Measurements from ENCODE around the gene PLK5. TPM values are rescaled to one million over a fixed set of nuclear protein-coding genes. Genes with fewer than 3 reads are reported as not detected.
"Not testable (repeated sequence)": the region's sequence is repeated elsewhere in the genome, so short reads cannot be mapped to it uniquely, and the experiment has no call there.

PLK5 gene
- total RNA-seq, 1 donor from 2014 or later = not detected

DNA sequence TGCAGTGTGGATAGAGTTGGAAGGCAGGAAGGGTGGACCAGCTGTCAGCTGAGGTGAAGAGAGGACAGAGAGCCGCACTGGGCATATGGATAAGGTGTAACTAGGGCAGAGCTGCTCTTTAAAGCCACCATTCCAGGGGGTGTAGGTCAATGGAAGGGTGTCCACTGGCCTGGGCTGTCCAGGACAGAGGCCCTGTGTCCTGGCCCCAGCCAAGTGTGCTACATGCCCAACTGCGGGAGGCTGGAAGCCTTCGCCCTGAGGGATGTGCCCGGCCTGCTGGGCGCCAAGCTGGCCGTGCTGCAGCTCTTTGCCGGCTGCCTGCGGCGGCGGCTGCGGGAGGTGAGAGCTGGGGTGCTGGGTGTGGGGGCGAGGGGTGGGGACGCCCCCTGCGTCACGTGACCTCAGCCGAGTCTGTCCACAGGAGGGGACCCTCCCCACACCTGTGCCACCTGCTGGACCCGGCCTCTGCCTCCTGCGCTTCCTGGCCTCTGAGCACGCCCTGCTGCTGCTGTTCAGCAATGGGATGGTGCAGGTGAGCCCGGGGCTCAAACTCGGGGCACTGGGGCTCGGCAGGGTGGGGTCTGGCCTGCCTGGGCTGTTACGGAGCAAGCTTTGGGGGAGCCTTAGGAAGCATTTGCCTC is 9.8 kb downstream of the PLK5 start:
- Histone ChIP-seq H3K9ac (ENCODE audit: low read depth in 1 of 3, low read length in 3 of 3) (no peak overlapping the region), H3K4me1 (ENCODE audit: control insufficient read depth in 3 of 3, insufficient read depth in 3 of 3, low read length in 3 of 3) (no peaks in the 10 kb centered on the region), H3K27ac (ENCODE audit: low read depth, low read length) (no peak overlapping the region), H3K9me3 (ENCODE audit: control insufficient read depth in 3 of 3, low read length in 3 of 3) (no peaks in the 10 kb centered on the region), H3K27me3 (ENCODE audit: control insufficient read depth in 3 of 3, insufficient read depth in 3 of 3, low read length in 3 of 3) (peaks cover 17 to 49% (median 26%) of the 10 kb centered on the region in 3 donors), H3K36me3 (ENCODE audit: control insufficient read depth in 3 of 3, insufficient read depth in 3 of 3, low read length in 3 of 3) (no peaks in the 10 kb centered on the region), H3K4me3 (ENCODE audit: low read length in 3 of 3) (no peak overlapping the region)

DNA sequence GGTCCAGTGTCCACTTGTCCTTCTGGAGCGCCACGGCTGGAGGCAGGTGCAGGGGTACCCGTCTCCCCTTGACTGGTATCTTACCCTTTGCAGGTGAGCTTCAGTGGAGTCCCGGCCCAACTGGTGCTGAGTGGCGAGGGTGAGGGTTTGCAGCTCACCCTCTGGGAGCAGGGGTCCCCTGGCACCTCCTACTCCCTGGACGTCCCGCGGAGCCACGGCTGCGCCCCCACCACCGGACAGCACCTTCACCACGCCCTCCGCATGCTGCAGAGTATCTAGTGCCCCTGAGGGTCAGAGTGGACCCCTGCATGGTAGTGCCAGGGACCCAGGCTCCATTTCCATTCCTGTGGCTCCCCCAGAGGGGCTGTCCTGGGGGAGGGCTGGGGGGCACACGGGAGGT is 11.1 kb downstream of the PLK5 start:
- Histone ChIP-seq H3K36me3 (ENCODE audit: control insufficient read depth in 3 of 3, insufficient read depth in 3 of 3, low read length in 3 of 3) (no peaks in the 10 kb centered on the region), H3K27me3 (ENCODE audit: control insufficient read depth in 3 of 3, insufficient read depth in 3 of 3, low read length in 3 of 3) (peaks cover 14 to 43% (median 16%) of the 10 kb centered on the region in 3 donors), H3K27ac (ENCODE audit: low read depth, low read length) (no peak overlapping the region), H3K4me1 (ENCODE audit: control insufficient read depth in 3 of 3, insufficient read depth in 3 of 3, low read length in 3 of 3) (no peaks in the 10 kb centered on the region), H3K9ac (ENCODE audit: low read depth in 1 of 3, low read length in 3 of 3) (no peak overlapping the region), H3K9me3 (ENCODE audit: control insufficient read depth in 3 of 3, low read length in 3 of 3) (no peaks in the 10 kb centered on the region), H3K4me3 (ENCODE audit: low read length in 3 of 3) (no peak overlapping the region)

DNA sequence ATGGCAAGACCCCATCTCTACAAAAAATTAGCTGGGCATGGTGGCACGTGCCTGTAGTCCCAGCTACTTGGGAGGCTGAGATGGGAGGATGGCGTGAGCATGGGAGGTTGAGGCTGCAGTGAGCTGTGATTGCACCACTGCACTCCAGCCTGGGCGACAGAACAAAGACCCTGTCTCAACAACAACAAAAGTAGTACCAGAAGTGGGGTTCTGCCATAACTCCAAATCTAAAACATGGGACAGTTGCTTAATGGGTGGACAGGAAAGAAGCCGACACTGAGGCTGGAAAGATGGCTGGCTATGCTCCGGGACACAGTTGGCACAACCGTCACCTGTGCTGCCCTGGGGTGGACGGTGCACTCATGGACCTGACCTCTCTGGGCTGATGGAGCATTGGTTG is 11.8 kb downstream of the PLK5 start:
- not testable (repeated sequence) for H3K4me1 ChIP-seq (ENCODE audit: control insufficient read depth in 3 of 3, insufficient read depth in 3 of 3, low read length in 3 of 3); H3K4me3 ChIP-seq (ENCODE audit: low read length in 3 of 3); H3K36me3 ChIP-seq (ENCODE audit: control insufficient read depth in 3 of 3, insufficient read depth in 3 of 3, low read length in 3 of 3); H3K27ac ChIP-seq (ENCODE audit: low read depth, low read length); H3K9ac ChIP-seq (ENCODE audit: low read depth in 1 of 3, low read length in 3 of 3); H3K9me3 ChIP-seq (ENCODE audit: control insufficient read depth in 3 of 3, low read length in 3 of 3)
- peaks cover 14 to 45% (median 16%) of the 10 kb centered on the region in 3 donors for H3K27me3 ChIP-seq (ENCODE audit: control insufficient read depth in 3 of 3, insufficient read depth in 3 of 3, low read length in 3 of 3)

DNA sequence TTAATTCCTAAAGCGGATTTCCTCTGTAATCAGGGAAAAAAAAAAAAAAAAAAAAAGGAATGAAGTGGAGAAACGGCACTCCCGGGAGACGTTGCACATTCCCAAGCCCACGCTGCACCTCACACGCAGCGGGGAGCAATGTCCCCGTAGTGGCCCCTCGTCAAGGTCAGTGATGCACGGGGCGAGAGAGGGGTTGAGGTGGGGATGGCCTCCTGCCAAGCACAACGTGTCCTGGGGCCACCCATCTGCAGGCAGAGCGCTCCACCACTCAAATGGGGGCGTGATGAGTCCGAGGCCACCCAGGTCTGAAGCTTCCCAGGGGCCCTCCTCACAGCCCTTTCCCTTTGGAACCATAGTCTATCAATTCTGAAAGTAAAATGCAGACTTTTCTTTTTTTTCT is 15.1 kb downstream of the PLK5 start:
- no peaks in the 10 kb centered on the region for H3K9me3 ChIP-seq (ENCODE audit: control insufficient read depth in 3 of 3, low read length in 3 of 3)
- H3K36me3 ChIP-seq (ENCODE audit: control insufficient read depth in 3 of 3, insufficient read depth in 3 of 3, low read length in 3 of 3) = no peaks in the 10 kb centered on the region
- no peak overlapping the region for H3K27ac ChIP-seq (ENCODE audit: low read depth, low read length)
- peaks cover 9 to 44% (median 10%) of the 10 kb centered on the region in 3 donors for H3K27me3 ChIP-seq (ENCODE audit: control insufficient read depth in 3 of 3, insufficient read depth in 3 of 3, low read length in 3 of 3)
- H3K4me3 ChIP-seq (ENCODE audit: low read length in 3 of 3) = no peak overlapping the region
- H3K4me1 ChIP-seq (ENCODE audit: control insufficient read depth in 3 of 3, insufficient read depth in 3 of 3, low read length in 3 of 3) = no peaks in the 10 kb centered on the region
- no peak overlapping the region for H3K9ac ChIP-seq (ENCODE audit: low read depth in 1 of 3, low read length in 3 of 3)

DNA sequence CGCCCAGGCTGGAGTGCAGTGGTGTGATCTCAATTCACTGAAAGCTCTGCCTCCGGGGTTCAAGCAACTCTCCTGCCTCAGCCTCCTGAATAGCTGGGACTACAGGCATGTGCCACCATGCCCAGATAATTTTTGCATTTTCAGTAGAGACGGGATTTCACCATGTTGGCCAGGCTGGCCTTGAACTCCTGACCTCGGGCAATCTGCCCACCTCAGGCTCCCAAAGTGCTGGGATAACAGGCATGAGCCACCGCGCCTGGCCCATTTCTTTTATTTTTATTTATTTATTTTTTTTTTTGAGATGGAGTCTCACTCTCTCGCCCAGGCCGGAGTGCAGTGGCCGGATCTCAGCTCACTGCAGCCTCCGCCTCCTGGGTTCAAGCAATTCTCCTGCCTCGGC is 15.9 kb downstream of the PLK5 start:
- not testable (repeated sequence) for H3K4me1 ChIP-seq (ENCODE audit: control insufficient read depth in 3 of 3, insufficient read depth in 3 of 3, low read length in 3 of 3); H3K36me3 ChIP-seq (ENCODE audit: control insufficient read depth in 3 of 3, insufficient read depth in 3 of 3, low read length in 3 of 3); H3K4me3 ChIP-seq (ENCODE audit: low read length in 3 of 3); H3K9me3 ChIP-seq (ENCODE audit: control insufficient read depth in 3 of 3, low read length in 3 of 3); H3K27ac ChIP-seq (ENCODE audit: low read depth, low read length); H3K9ac ChIP-seq (ENCODE audit: low read depth in 1 of 3, low read length in 3 of 3)
- H3K27me3 ChIP-seq (ENCODE audit: control insufficient read depth in 3 of 3, insufficient read depth in 3 of 3, low read length in 3 of 3) = peaks cover 9 to 43% (median 10%) of the 10 kb centered on the region in 3 donors

DNA sequence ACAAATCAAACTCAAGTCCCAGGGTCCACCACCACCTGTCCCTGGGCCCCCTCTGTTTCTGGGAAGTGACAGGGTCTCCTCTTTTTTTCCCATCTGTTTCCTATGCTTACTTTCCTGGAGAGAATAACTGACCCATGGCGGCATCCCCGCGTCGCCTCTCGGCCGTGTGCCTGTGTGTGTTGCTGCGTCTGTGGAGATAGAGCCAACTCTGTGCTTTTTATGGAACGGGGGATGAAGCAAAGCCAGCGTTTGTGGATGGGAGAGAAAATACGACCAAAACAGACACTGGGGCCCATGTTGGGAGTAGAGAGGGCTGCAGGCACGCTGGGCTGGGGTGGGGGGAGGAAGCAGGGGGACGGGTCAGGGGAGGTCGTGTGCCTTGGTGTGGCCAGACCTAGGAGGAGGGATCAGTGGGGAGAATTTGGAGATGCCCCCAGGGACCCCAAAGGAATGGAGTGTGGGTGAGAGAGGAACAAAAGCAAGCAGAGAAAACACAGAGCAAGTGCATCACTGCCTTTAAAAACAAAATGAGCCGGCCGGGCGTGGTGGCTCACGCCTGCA is 16.6 kb downstream of the PLK5 start:
- Histone ChIP-seq H3K9ac (ENCODE audit: low read depth in 1 of 3, low read length in 3 of 3) (no peak overlapping the region), H3K4me1 (ENCODE audit: control insufficient read depth in 3 of 3, insufficient read depth in 3 of 3, low read length in 3 of 3) (no peaks in the 10 kb centered on the region), H3K27me3 (ENCODE audit: control insufficient read depth in 3 of 3, insufficient read depth in 3 of 3, low read length in 3 of 3) (peaks cover 7 to 38% (median 10%) of the 10 kb centered on the region in 3 donors), H3K9me3 (ENCODE audit: control insufficient read depth in 3 of 3, low read length in 3 of 3) (no peaks in the 10 kb centered on the region), H3K4me3 (ENCODE audit: low read length in 3 of 3) (no peak overlapping the region), H3K27ac (ENCODE audit: low read depth, low read length) (no peak overlapping the region), H3K36me3 (ENCODE audit: control insufficient read depth in 3 of 3, insufficient read depth in 3 of 3, low read length in 3 of 3) (no peaks in the 10 kb centered on the region)

DNA sequence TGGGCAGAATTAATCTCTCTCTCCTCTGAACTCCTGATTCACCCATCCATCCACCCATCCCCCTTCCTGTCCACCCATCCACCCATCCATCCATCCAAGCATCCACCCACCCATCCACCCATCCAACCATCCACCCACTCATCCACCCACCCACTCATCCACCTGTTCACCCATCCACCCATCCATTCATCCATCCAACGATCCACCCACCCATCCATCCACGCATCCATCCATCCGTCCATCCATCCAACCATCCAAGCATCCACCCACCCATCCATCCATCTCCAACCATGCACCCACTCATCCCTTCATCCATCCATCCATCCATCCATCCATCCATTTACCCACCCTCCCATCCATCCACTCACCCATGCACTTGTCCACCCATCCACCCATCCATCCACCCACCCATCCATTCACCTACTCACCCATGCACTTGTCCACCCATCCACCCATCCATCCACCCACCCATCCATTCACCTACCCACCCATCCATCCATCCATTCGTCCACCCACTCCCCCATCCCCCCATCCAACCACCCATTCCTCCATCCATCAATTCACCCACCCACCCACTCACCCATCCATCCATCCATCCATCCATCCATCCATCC is 25.6 kb downstream of the PLK5 start:
- Histone ChIP-seq H3K9ac (ENCODE audit: low read depth in 1 of 3, low read length in 3 of 3) (no peak overlapping the region), H3K36me3 (ENCODE audit: control insufficient read depth in 3 of 3, insufficient read depth in 3 of 3, low read length in 3 of 3) (no peaks in the 10 kb centered on the region), H3K27ac (ENCODE audit: low read depth, low read length) (no peak overlapping the region), H3K27me3 (ENCODE audit: control insufficient read depth in 3 of 3, insufficient read depth in 3 of 3, low read length in 3 of 3) (peaks cover 4 to 18% (median 7%) of the 10 kb centered on the region in 3 donors), H3K4me1 (ENCODE audit: control insufficient read depth in 3 of 3, insufficient read depth in 3 of 3, low read length in 3 of 3) (no peaks in the 10 kb centered on the region), H3K4me3 (ENCODE audit: low read length in 3 of 3) (no peak overlapping the region), H3K9me3 (ENCODE audit: control insufficient read depth in 3 of 3, low read length in 3 of 3) (no peaks in the 10 kb centered on the region)

DNA sequence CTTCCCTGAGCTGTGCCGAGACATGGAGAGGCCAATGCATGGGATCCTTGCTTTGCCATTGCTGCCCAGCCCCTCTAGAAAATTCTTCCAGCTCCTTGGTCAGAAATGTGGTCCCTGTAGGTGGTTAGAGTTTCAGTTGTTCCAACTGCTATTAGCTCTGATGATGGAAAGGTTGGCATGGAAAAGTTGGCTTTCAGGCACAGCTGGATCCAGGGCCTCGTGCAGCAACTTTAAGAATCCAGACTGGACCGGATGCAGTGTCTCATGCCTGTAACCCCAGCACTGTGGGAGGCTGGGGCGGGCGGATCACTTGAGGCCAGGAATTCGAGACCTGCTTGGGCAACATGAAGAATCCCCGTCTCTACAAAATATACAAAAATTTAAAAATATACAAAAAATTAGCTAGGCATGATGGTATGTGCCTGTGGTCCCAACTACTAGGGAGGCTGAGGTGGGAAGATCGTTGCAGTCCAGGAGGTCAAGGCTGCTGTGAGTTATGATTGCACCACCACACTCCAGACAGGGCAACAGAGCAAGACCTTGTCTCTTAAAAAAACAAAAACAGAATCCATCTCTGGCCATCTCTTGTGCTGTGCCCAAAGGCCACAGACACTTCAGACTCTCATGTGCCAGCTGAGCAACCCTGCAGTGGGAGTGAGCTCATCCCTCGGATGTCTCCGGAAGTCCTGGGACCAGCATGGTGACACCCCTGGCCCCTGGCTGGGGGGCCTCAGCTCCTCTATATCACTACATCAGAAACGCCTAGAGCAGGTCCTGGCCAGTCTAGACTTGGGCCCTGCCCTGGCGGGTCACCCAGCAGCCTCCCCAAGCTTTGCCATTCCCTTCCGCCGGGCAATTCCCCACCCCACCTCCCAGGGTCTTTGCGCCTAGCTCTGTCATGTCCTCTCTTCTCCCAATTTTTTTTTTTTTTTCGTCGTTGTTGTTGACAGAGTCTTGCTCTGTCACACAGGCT is 27.5 kb downstream of the PLK5 start:
- Histone ChIP-seq H3K36me3 (ENCODE audit: control insufficient read depth in 3 of 3, insufficient read depth in 3 of 3, low read length in 3 of 3) (no peaks in the 10 kb centered on the region), H3K27ac (ENCODE audit: low read depth, low read length) (no peak overlapping the region), H3K9me3 (ENCODE audit: control insufficient read depth in 3 of 3, low read length in 3 of 3) (no peaks in the 10 kb centered on the region), H3K27me3 (ENCODE audit: control insufficient read depth in 3 of 3, insufficient read depth in 3 of 3, low read length in 3 of 3) (peaks cover 3 to 10% (median 4%) of the 10 kb centered on the region in 3 donors), H3K4me1 (ENCODE audit: control insufficient read depth in 3 of 3, insufficient read depth in 3 of 3, low read length in 3 of 3) (no peaks in the 10 kb centered on the region), H3K9ac (ENCODE audit: low read depth in 1 of 3, low read length in 3 of 3) (no peak overlapping the region), H3K4me3 (ENCODE audit: low read length in 3 of 3) (no peak overlapping the region)

DNA sequence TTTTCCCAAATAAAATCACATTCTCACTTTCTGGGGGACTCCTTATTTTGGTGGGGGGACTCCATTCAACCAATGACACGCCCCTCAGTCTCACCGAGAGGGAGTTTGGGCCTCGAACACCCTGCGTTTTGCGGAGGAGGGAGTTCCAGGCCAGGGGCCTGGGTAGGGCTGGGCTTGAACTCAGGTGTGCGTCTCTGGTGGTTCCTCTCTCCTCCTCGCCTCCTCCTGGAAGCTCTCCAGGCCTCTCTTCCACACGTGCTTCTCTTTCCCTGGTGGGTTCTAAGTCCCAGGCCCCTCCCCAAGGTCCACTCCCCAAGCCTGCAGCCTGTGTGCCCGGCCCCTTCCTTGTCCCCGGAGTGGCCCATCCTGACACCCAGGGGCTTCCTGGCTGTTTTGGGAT is 29.5 kb downstream of the PLK5 start:
- H3K27me3 ChIP-seq (ENCODE audit: control insufficient read depth in 3 of 3, insufficient read depth in 3 of 3, low read length in 3 of 3) = peaks cover 0 to 8% (median 4%) of the 10 kb centered on the region in 3 donors
- H3K9ac ChIP-seq (ENCODE audit: low read depth in 1 of 3, low read length in 3 of 3) = no peak overlapping the region
- H3K27ac ChIP-seq (ENCODE audit: low read depth, low read length) = no peak overlapping the region
- no peaks in the 10 kb centered on the region for H3K36me3 ChIP-seq (ENCODE audit: control insufficient read depth in 3 of 3, insufficient read depth in 3 of 3, low read length in 3 of 3)
- H3K4me1 ChIP-seq (ENCODE audit: control insufficient read depth in 3 of 3, insufficient read depth in 3 of 3, low read length in 3 of 3) = no peaks in the 10 kb centered on the region
- H3K9me3 ChIP-seq (ENCODE audit: control insufficient read depth in 3 of 3, low read length in 3 of 3) = no peaks in the 10 kb centered on the region
- H3K4me3 ChIP-seq (ENCODE audit: low read length in 3 of 3) = no peak overlapping the region
